HG02610 (cell line): ENCODE results near the gene POLD4.

Source experiments
- ATAC-seq: cut with Tn5 transposase; IDR thresholded peaks from one replicate; pipeline ENCODE4 v1.9.1; 2021; ENCODE audit warnings: mild to moderate bottlenecking, moderate library complexity; ENCODE audit not compliant: unreplicated experiment

POLD4 gene

DNA sequence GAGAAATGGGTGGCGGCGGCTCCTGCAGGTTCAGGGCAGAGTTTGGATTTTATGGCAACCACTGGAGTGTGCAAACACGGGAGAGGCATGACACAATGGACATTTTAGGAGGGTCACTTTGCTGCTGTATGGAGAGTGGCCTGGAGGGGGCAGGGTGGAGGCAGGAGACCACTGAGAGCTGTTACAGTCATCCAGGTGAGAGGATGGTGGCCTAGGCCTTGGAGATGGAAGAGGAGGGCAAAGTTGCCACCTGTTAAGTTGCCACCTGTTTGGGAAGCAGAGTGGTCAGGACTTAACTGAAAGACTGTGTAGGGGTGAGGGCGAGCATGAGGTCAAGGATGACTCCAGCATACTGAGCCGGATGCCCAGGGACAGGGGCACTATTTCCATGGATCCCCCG, 36.1 kb upstream of the POLD4 start:
- no peak for ATAC-seq

DNA sequence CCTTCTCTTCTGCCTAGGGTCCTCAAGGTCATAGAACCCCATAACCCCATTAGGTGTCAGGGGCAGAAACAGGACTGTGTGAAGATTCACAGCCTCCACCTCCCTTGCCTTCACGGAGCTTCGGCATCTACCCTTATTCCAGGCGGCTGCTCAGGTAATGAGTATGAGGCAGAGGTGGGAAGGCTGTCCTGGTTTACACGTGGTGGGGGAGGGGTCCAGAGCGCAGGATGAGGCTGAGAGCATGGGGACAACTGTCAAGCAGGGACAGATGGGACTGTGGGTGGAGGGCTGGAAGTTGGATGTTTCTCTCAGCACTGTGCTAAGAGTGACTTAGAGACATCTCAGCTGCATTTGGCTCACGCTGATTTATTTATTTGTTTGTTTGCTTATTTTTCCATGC, 34.2 kb upstream of the POLD4 start:
- ATAC-seq, result no peak

- no peak for ATAC-seq
Measured at GRCh38 chr11:67387069-67387468, 33.7 kb upstream of the POLD4 start.

GRCh38 chr11:67384851-67385366, 31.6 kb upstream of the POLD4 start:
- no peak for ATAC-seq

DNA sequence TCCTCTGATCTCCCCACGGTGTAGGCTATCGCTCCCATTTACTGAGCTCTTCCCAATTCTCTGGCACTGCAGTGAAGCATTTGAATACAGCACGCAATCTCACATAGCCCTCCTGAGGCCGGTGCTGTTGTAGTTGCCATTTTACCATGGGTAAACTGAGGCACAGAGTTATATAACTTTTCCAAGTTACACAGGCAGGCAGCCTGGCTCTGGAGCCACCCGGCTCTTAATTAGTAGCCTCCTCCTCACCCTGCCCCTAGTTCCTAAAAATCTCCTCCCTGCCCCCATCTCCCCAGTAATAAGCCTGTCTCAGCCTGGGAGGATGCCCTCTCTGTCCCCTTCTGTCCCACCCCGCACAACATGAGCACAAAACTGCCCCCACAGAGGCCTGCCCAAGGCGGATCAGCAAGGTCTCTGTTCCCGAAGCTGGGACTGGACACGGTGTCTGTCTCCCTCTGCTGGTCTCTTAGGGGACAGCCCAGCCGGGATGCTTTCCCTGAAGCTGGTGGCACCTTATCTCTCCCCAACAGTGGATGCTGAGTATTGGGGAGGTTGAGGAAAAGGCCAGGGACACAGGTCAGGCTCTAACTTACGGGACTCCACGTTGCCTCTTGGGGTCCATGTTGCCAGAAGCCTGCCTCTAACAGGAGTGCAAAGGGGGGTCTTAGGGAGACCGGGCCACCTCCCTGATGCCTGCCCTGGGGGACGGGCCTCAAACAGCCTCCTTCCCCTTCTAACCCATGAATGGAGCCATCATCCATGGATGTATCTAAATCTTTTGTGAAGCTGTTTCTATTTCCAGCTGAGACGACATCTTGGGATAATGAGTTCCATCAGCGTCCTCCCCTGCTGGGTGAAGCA, 29.2 kb upstream of the POLD4 start:
- ATAC-seq, result no peak

DNA sequence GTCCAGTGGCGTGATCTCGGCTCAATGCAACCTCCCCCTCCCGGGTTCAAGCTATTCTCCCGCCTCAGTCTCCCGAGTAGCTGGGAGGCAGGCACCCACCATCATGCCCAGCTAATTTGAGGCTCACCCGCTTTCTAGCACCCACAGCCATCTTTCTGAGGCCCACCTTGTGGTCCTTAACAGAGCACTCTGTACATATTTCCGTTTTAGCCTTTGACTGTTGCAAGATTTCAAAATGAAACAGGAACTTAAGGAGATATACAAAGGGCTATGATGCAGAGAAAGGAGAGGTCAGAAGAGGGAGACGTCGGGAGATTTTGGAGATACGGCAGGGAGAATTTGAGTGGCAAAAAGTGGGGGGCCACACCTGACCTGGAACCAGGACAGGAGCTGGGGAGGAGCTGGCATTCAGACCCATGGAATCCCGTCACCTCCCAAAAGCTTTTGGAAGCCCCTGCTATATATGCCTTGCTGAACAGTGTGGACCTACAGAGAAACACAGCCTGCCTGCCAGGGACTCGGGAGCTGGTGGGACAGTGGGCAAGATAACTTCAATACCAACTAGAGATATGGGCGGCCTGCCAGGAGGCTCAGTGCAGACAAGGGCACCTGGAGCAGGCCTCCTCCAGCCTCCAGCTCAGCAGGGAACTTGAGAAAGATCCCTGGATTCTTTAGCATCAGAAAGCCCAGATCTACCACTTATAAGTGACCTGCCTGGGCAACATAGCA, 28.1 kb upstream of the POLD4 start:
- no peak for ATAC-seq

GRCh38 chr11:67379061-67380058, 26.0 kb upstream of the POLD4 start:
- ATAC-seq, result no peak

DNA sequence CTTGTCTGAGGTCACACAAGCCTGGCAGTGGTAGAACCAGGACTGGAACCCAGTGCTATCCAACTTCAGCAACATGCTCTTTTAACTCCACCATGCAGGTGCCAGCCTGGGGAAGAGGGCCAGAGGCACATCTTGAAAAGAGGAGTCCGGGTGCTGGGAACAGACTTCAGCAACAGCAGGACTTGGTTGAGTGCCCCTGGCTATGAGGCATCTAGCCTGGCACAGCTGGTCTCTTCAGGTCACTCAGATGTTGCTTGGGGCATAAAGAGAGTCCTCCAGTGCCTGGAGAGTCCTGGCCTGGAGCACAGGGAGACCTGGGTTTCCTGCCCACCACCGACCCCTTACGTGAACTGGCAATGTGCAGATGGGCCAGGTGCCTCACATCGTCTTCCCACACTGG, 25.2 kb upstream of the POLD4 start:
- ATAC-seq, result no peak

GRCh38 chr11:67376873-67377808, 23.8 kb upstream of the POLD4 start:
- no peak for ATAC-seq

DNA sequence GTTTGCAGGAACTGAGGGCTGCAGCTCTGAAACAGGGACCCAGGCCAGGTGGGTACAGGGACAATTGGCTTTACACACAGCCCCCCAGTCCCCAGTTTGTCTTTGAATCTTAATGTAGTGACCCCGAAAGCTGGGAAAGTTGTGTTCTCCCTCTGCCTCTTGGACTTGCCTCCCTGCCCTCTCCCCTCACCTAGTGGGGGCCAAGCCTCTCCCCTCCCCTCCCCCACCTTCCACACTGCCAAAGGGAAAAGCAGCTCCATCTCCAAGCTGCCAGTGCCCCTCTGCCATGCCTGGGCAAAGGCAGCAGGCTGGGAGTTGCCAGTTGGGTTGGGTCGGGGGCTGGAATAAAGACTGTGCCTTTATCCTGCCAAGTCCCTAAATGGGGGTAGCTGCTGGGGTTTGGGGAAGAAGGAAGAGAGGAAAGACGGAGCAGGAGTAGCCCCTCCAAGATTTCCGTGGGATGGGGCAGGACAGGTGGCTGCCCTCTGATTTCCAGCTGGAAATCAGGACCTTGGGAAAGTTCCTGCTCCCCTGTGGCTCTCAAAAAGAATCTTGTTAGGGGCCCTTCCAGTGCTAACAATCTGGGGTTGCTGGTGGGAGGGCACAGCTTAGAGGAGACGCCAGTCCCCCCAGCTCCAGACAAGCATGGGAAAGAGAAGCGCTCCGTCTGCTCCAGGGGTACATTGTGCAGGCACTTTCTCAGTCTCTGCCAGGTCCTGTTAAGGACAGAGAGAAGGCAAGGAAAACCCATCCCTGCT, 22.9 kb upstream of the POLD4 start:
- no peak for ATAC-seq

- ATAC-seq, result no peak
Measured at GRCh38 chr11:67375320-67376055, 22.1 kb upstream of the POLD4 start.

DNA sequence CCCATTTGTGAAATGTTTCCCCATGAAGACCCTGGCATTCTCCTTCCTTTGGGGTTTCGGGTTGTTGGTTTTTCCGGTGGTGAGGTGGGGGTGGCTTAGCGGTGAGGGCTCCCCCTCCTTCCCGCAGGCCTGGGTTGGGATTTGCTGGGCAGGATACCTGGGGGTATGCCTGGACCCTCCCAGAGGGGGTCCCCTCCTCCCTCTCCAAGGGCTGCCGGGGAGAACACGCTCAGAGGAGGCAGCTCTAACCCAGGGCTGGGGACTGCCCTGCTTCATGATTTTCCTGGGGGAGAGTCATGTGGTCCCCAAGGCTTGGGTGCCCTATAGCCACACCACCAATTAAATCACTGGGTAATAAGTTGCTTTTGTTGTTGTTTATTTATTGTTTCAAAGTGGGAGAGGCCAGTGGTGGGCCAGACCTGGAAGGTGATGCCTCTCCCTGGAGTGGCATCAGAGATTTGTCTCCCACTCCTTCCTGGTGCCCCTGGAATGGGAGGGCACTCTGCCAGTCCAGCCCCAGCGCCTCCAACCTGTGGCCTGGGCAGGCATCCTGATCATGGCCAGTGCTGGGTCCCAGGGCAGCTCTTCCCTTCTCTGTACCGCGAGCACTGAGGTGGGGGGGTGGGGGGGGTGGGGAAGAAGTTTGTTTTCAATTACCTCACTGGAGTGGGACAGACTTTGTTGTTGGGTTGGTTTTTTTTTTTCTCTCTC, 21.4 kb upstream of the POLD4 start:
- no peak for ATAC-seq

- ATAC-seq, result no peak
Measured at GRCh38 chr11:67373648-67374570, 20.6 kb upstream of the POLD4 start.

DNA sequence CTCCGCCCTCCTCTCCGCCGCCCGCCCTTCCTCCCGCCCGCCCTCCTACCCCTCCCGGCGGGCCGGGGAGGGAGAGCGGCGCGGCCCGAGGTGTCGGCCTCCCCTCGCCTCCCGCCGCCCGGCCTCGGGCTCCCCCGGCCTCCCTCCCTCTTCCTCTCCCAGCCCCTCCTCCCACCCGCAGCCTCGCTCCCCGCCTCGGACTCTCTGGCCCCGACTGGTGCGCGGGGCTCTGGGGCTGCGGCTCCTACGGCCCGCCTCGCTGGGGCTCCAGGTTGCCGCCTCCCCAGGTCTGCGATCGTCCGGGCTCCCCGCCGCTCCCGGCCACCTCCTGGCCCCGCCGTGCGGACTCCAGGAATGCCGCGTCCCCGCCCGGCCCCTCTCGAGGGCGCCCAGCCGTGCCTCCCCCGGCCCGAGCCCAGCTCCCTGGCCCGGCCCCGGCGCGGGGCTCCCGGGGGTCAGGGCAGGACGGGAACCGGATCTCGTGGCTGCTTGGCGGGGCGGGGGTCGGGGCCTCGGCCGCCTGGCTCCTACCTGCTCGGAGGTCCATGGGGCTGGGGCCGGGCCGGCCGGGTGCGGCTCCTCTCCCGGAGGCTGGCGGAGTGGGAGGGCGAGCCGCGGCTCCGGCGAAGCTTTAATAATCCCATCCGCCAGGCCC, 19.8 kb upstream of the POLD4 start, which contains the start of gene CLCF1:
Gene CLCF1 (minus strand): TSS at position 606 of the 655 bp plus-strand sequence. CDS start 59 bp downstream, at position 547.
- no peak for ATAC-seq

DNA sequence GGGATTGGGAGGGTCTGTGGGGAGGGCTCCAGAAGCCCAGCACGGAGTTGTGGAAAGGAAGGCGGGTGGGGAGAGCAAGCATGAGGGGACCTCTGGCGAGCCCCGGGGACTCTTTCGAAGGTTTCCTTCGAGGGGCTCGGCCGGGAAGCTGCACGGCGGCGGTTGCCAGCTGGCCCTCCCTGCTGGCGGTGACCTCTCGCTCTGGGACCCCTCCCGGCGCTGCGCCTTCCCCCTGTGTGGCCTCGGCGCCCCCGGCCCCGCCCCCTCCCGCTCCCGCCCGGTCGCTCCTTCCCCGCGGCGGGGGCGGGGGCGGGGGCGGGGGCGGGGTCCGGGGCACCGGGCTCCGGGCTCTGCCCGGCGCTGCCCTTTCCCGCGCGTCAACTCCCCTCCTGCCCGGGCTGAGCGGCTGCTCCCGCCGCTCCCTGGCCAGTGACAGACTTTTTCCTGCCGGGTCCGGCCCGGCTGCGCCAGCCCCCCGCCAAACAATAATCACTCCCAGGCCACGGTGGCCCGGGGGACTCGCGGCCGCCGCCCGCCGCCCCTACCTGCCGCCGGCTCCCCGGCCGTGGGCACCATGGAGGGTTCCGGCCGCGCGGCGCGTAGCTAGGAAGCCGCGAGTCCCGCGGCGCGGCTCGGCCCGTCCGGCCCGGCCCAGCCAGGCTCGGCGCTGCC, 19.1 kb upstream of the POLD4 start:
- ATAC-seq, result no peak
